Panc1 (cell line): ENCODE measurements around the gene SCO2. TPM values are rescaled to one million over a fixed set of nuclear protein-coding genes. Genes with fewer than 3 reads are reported as not detected.

ENCODE experiments used
- ATAC-seq: fragments of 200-7000 bp; cut with Tn5 transposase; 2 replicates; pipeline ENCODE4 v1.9.1; 2020; ENCODE audit warnings: mild to moderate bottlenecking, moderate library complexity
- BruUV-seq: library from RNA; stranded (reverse); fragments of 400-500 nt; replicated peaks from 2 replicates; lab custom pipeline; 2021; lab: Mats Ljungman, UMichigan
- CTCF ChIA-PET: fragments of 300-600 bp; sonication (Branson Sonifier 250); formaldehyde crosslinking; loops from one replicate; lab custom pipeline; 2022; ENCODE audit warnings: antibody characterized with exemption; lab: Charles Lee
- POLR2A ChIA-PET: fragments of 300-600 bp; sonication (Branson Sonifier 250); formaldehyde crosslinking; loops from one replicate; lab custom pipeline; 2022; ENCODE audit warnings: antibody characterized with exemption; lab: Charles Lee
- DNase-seq: peaks from one replicate; pipeline ENCODE4 v3.0.0-alpha.2; 2010; ENCODE audit warnings: low read depth, low spot score
- H3K27ac ChIP-seq: 2 replicates; pipeline ENCODE4 v1.5.1; 2011; ENCODE audit warnings: mild to moderate bottlenecking, low read length, inconsistent platforms
- H3K27me3 ChIP-seq: fragments of 200-500 bp; sonication (Bioruptor generic); 2 replicates; pipeline ENCODE4 v1.6.0; 2014; ENCODE audit warnings: low read length, inconsistent platforms; ENCODE audit not compliant: control insufficient read depth, insufficient read depth
- H3K36me3 ChIP-seq: fragments of 200-500 bp; sonication (Bioruptor generic); 2 replicates; pipeline ENCODE4 v1.5.1; 2014; ENCODE audit warnings: inconsistent platforms, mild to moderate bottlenecking, low read length, moderate library complexity; ENCODE audit not compliant: control insufficient read depth, insufficient read depth
- H3K4me1 ChIP-seq: 2 replicates; pipeline ENCODE4 v1.5.1; 2011; ENCODE audit warnings: inconsistent platforms, mild to moderate bottlenecking, low read length, moderate library complexity; ENCODE audit not compliant: control insufficient read depth, insufficient read depth
- H3K4me3 ChIP-seq, 2 experiments: 2 replicates each; pipeline ENCODE4 v1.5.1; 2011 to 2012; ENCODE audit warnings: low read depth in 2 of 2, low read length in 2 of 2, mild to moderate bottlenecking in 2 of 2, inconsistent platforms in 1 of 2, moderate library complexity in 1 of 2
- H3K9me3 ChIP-seq: fragments of 200-500 bp; sonication (Bioruptor generic); 2 replicates; pipeline ENCODE4 v1.5.1; 2014; ENCODE audit warnings: low read depth, mild to moderate bottlenecking, inconsistent platforms, low read length, moderate library complexity; ENCODE audit not compliant: control insufficient read depth, insufficient read depth
- CTCF ChIP-seq: fragments of 450-650 bp; IDR thresholded peaks from 2 replicates; pipeline ENCODE4 v1.5.1; 2017; ENCODE audit warnings: mild to moderate bottlenecking
- POLR2AphosphoS5 ChIP-seq: IDR thresholded peaks from 2 replicates; pipeline ENCODE4 v1.6.1; 2012; ENCODE audit warnings: mild to moderate bottlenecking, low read depth, low read length, moderate library complexity
- REST ChIP-seq, 2 experiments: IDR thresholded peaks; 2 replicates each; pipeline ENCODE4 v1.6.1; 2011 to 2012; ENCODE audit warnings: low read depth in 2 of 2, control low read depth in 1 of 2, low read length in 1 of 2, mild to moderate bottlenecking in 1 of 2, moderate library complexity in 1 of 2; ENCODE audit not compliant: insufficient read depth in 1 of 2
- SIN3A ChIP-seq: IDR thresholded peaks from 2 replicates; pipeline ENCODE4 v1.6.1; 2012; ENCODE audit warnings: low read depth, mild to moderate bottlenecking, low read length, moderate library complexity, borderline replicate concordance; ENCODE audit not compliant: insufficient read depth
- TCF7L2 ChIP-seq: IDR thresholded peaks from 2 replicates; pipeline ENCODE4 v1.6.1; 2011; ENCODE audit warnings: mild to moderate bottlenecking, low read depth, low read length, inconsistent platforms
- in situ Hi-C: cut with HindIII; loops from 2 replicates; pipeline ENCODE4 v1.10.0; 2016; ENCODE audit warnings: low sequenced_read_pairs, low pct_unique_long_range_greater_than_20kb
- intact Hi-C: fragments of 100-400 bp; cut with micrococcal nuclease; formaldehyde crosslinking; loops from one replicate; pipeline ENCODE4 v1.10.0; 2022; ENCODE audit not compliant: unreplicated experiment
- total RNA-seq: library from RNA; stranded (reverse); gene quantifications from one replicate; pipeline ENCODE4 v1.2.1, GENCODE V29; 2021; ENCODE audit not compliant: unreplicated experiment

SCO2 gene
- total RNA-seq, 1 experiment from 2014 or later = 14.2 TPM

GRCh38 chr22:50569896-50570535 is 44.6 kb upstream of the SCO2 start:
- CTCF ChIA-PET = interaction anchor here (0.5 kb wide), 1 partner anchor 45 kb away, joined by 3 read pairs; the partner anchor contains the start of gene SCO2
- no peaks in the 10 kb centered on the region for H3K4me1 ChIP-seq
- H3K36me3 ChIP-seq = no peaks in the 10 kb centered on the region
- H3K4me3 ChIP-seq = no peak overlapping the region
- no peaks in the 10 kb centered on the region for H3K27me3 ChIP-seq
- ATAC-seq = no peak
- BruUV-seq = no TSS peak
- POLR2A ChIA-PET = no interaction called here
- intact Hi-C loops (no loop called here), in situ Hi-C loops (no loop called here)
- TF ChIP-seq CTCF (no peak), POLR2AphosphoS5 (no peak), SIN3A (no peak), REST (IDR thresholded peaks at IDR 0.05; ENCODE audit: insufficient read depth in 1 of 2, low read depth in 2 of 2, low read length in 1 of 2) (no peak), TCF7L2 (no peak)
- H3K9me3 ChIP-seq = no peaks in the 10 kb centered on the region
- no peak overlapping the region for H3K27ac ChIP-seq
- no peak for DNase-seq

- Histone ChIP-seq H3K9me3 (no peaks in the 10 kb centered on the region), H3K27me3 (no peaks in the 10 kb centered on the region), H3K36me3 (no peaks in the 10 kb centered on the region), H3K4me1 (no peaks in the 10 kb centered on the region), H3K27ac (no peak overlapping the region), H3K4me3 (no peak overlapping the region)
- ChIA-PET POLR2A (no interaction called here), CTCF (interaction anchor here (0.6 kb wide), 1 partner anchor 639 kb away, joined by 3 read pairs; no protein-coding TSS in a partner anchor)
- no TSS peak for BruUV-seq
- ATAC-seq = no peak
- in situ Hi-C loops = no loop called here
- no peak for TF ChIP-seq REST (IDR thresholded peaks at IDR 0.05; ENCODE audit: insufficient read depth in 1 of 2, low read depth in 2 of 2, low read length in 1 of 2)
- no peak for TF ChIP-seq CTCF
- TF ChIP-seq SIN3A = no peak
- TF ChIP-seq TCF7L2 = no peak
- no peak for TF ChIP-seq POLR2AphosphoS5
- intact Hi-C loops = no loop called here
- no peak for DNase-seq
These were observed 43.7 kb upstream of the SCO2 start for GRCh38 chr22:50569041-50569459.
